NB4 (cell line): Measurements from ENCODE around the gene EML3.

ENCODE experiments used
- MYC ChIP-seq: IDR thresholded peaks from 2 replicates; pipeline ENCODE4 v1.6.1; 2011; ENCODE audit warnings: low read depth, low read length
- POLR2A ChIP-seq: IDR thresholded peaks from 2 replicates; pipeline ENCODE4 v1.6.1; 2011; ENCODE audit warnings: mild to moderate bottlenecking; ENCODE audit not compliant: insufficient read length; ENCODE audit errors: extremely low read depth
- TF ChIP-seq, protein P1 (sequence below): IDR thresholded peaks from one replicate; pipeline ENCODE4 v1.5.1; 2012; ENCODE audit warnings: low read depth, low read length
- TF ChIP-seq, protein P2 (sequence below): IDR thresholded peaks from 2 replicates; pipeline ENCODE4 v1.6.1; 2011; ENCODE audit warnings: low read depth, low read length

DNA sequence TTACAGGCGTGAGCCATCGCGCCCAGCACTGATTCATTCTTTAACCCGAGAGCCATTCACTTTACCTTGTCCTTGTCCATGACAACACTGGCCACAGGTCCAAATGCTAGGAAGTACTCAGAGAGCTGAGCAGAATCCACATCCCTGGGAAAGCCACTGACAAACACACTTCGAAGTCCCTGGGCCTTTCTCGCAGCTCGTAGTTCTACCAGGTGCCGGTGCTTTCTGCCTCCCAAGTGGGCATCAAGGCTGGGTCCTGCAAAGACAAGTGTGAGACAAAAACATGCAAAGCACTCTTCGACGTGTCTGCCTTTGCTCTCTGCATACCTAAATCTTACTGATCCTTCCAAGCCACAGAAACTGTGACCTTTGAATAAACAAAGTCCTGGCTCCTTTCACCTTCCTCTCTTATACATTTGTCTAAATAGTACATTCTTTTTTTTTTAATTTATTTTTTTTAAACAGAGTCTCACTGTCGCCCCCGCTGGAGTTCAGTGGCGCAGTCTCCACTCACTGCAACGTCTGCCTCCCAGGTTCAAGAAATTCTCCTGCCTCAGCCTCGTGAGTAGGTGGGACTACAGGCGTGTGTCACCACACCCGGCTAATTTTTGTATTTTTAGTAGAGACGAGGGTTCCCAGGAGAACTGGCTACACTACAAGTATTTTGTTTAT is 23.5 kb downstream of the EML3 start:
- TF ChIP-seq, protein P1, sequence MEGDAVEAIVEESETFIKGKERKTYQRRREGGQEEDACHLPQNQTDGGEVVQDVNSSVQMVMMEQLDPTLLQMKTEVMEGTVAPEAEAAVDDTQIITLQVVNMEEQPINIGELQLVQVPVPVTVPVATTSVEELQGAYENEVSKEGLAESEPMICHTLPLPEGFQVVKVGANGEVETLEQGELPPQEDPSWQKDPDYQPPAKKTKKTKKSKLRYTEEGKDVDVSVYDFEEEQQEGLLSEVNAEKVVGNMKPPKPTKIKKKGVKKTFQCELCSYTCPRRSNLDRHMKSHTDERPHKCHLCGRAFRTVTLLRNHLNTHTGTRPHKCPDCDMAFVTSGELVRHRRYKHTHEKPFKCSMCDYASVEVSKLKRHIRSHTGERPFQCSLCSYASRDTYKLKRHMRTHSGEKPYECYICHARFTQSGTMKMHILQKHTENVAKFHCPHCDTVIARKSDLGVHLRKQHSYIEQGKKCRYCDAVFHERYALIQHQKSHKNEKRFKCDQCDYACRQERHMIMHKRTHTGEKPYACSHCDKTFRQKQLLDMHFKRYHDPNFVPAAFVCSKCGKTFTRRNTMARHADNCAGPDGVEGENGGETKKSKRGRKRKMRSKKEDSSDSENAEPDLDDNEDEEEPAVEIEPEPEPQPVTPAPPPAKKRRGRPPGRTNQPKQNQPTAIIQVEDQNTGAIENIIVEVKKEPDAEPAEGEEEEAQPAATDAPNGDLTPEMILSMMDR: peak; percentile 46
- TF ChIP-seq POLR2A (no peak), MYC (no peak)
- TF ChIP-seq, protein P2, sequence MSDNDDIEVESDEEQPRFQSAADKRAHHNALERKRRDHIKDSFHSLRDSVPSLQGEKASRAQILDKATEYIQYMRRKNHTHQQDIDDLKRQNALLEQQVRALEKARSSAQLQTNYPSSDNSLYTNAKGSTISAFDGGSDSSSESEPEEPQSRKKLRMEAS: no peak
